ENCODE results near the gene CPLX3.

- TF ChIP-seq POLR2AphosphoS5 (IDR thresholded peaks at IDR 0.05; ENCODE audit: low read depth, low read length), result no peak
- TF ChIP-seq TAF1 (IDR thresholded peaks at IDR 0.05; ENCODE audit: borderline replicate concordance, insufficient read depth, low read length), result no peak
- TF ChIP-seq REST (IDR thresholded peaks at IDR 0.05; ENCODE audit: insufficient read depth in 1 of 2, low read depth in 2 of 2, low read length in 2 of 2), result no peak
- no peak for TF ChIP-seq SIN3A (IDR thresholded peaks at IDR 0.05; ENCODE audit: borderline replicate concordance, insufficient read depth, low read length)
- no peak for TF ChIP-seq FOXP2 (optimal IDR thresholded peaks at IDR 0.05; ENCODE audit: borderline replicate concordance, extremely low read depth, extremely low read length, insufficient read depth)
These were observed 51.8 kb downstream of the CPLX3 start for GRCh38 chr15:74878273-74878672.
